ENCODE results near the gene RPS18.

The RPS18 gene

DNA sequence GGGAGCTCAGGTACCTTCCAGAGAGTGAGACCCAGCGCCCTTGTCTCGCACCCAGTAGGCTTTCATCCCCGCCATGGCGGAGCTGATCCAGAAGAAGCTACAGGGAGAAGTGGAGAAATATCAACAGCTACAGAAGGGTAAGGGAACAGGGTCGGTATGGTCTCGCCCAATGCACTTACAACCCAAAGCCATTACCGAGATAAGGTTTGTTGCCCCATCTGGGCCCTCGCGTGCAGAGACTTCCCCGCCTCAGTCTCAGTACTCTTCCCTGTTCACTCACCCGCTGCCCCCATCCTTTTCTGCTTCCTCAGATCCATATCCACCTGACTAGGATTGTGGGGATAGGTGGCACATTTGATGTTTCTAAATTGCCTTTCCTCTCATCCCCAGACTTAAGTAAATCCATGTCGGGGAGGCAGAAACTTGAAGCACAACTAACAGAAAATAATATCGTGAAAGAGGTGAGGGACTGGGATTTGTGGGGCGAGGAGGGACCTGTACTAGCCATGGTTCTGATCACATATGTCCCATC lies 18.0 kb downstream of the RPS18 start:
- no peak for DNase-seq (ENCODE audit: low spot score)

DNA sequence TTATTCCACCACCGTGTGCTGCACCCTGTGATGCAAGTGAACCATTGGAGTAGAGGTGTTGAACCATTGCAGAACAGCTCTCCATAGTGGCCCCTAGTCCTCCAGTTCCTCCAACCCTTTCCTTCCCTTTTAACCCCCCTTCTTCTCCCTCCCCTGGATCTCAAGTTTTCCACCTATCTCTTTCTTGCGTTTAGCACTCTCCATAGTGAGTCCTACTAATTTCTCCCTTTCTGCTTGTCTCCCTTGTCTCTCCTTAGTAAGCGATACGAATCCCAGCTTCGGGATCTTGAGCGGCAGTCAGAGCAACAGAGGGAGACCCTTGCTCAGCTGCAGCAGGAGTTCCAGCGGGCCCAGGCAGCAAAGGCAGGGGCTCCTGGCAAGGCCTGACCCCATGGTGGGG lies 18.6 kb downstream of the RPS18 start:
- DNase-seq (ENCODE audit: low spot score), result no peak

DNA sequence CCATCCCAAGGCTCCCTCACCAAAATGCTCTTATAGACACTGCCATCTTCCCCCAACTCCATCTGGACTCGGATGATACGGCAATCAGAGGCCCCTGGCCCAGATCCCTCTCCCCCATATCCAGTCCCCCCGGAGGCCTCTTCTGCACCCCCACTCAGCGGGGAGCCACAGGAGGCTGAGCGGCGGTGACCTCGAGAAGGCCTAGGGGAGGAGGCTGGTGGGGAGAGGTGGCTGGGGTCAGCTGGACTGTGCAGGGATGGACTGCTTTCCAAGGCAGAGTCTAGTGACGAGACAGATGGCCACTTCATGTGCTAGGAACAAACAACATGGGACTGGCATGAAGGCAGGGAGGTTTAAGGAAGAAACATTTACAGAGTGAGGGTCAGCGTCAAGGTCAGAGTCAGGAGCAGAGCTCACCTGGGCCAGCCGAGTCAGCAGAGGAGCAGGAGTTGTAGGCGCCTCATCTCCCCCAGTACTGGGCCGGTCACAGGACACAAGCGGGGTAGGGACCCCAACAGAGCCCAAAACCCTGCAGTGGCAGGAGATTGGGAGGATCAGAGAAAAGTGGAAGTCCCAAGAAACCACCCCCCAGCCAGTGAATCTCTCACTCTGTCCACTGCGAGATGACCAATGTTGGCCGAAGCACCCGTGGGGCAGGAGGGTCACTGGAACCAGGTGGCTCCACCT lies 21.3 kb downstream of the RPS18 start:
- no peak for DNase-seq (ENCODE audit: low spot score)

DNA sequence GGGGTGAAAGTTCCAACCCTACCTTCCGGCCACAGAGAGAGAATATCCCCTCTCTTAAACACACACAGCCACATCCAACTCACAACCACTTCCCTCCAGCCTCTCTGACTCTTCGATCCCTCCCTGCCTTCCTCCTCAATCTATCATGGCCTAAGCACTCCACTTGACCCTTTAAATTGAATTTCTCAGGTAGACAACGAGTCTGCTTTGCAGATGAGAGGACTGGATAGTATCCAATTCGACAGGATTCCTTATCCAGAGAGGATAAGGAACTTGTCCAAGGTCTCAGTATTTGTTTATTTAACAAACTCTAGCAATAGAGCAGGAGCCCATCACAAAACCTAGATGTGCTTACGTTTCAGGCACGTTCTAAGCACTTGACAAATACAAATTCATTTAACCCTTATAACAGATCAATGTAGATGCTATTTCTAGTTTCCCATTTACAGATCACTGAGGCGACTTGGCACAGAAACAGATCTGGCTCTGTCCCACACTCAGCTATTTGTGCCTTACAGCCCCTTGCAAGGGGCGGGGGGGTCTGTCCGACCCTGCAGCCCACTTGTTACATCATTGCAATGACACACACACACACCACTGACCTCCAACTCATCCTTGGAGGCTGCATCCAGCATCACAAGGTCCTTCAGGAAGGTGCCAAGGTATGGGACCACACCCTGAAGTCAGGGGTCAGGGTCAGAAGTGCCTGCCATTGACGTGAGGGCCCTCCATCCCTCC lies 22.4 kb downstream of the RPS18 start:
- no peak for DNase-seq (ENCODE audit: low spot score)

DNA sequence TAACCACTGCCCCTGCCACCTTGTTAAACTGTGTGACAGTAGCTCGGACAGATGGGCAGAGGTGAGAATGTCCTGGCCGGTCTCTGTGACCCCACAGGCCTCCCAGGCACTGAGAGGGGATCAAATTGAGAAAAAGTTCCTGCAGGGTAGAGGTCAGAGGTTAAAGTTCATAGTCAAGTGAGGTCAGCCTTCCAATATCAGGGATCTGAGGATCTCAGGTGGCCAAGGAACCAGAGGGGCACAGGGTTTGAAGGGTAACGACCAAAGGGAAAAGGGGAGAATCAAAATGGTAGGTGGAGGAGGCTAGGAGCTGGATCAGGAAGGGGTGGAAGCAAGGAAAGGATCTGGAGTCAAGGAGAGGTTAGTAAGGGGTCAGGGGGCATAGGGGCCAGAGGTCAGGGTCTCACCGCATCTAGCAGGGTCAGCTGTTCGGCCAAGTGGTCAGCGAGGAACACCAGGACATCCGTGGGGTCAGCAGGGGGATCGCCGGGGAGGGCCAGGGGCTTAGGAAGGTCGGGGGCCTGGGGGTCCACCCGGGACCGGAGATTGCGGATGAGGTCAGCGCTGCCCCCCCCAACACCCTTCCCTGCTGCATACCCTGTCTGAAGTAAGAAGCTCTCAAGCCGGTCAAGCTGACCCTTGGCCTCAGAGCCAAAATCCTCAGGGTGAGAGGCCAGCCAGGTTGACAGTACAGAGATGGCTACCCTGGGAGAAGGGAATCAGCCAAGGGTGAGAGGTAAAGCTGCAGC lies 23.9 kb downstream of the RPS18 start:
- DNase-seq (ENCODE audit: low spot score), result no peak

DNA sequence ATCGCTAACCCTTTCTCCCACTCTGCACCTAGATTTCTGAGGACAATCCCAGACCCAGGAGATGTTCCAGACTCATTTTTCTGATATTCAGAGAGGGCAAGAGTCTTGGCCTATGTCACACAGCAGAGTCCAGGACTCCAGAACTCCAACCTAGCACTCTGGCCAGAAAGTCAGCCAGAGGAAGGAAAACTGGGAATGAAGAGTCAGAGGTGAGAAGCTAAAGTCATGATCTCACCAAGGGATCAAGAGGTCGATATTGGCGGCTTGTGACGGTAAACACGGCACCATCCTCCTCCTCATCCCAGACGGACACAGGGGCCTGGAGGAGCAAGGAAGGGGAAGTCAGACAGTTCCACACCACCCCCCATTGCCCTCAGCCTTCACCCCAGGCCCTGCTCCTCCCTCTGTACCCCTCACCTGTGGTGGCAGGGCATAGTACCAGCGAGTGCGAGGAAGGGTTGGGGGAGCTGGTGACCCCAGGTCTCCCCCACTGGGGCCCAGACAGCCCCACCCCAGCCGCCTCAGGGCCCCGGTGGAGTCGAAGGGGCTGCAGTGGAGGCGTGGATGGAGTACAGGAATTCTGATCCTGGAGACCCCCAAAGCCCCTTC lies 25.0 kb downstream of the RPS18 start:
- no peak for DNase-seq (ENCODE audit: low spot score)

DNA sequence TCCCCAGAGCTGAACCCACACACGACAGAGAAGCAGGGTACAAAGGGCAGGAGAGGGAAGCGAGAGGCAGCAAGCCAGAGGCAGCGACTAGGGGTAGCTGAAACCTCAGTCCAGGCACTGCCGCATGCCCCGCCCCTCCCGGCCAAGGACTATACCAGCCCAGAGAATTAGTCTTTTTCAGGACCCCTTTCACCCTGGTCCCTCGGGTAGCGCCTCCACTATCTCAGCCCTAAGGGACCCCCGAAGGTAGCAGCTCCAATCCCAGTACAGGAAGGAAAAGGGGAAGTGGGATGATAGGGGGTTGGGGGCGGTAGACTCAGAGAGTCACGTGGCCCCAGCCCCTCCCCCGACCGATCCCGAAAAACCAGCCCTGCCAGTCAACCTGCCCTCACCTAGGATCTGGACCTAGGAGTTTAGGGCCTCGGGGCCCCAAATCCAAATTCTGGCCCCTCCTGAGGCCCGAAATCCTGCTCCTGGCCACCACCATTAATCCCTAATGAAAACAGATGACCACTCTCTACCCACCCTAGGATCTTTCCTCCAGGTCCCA lies 25.6 kb downstream of the RPS18 start:
- DNase-seq (ENCODE audit: low spot score), result no peak

DNA sequence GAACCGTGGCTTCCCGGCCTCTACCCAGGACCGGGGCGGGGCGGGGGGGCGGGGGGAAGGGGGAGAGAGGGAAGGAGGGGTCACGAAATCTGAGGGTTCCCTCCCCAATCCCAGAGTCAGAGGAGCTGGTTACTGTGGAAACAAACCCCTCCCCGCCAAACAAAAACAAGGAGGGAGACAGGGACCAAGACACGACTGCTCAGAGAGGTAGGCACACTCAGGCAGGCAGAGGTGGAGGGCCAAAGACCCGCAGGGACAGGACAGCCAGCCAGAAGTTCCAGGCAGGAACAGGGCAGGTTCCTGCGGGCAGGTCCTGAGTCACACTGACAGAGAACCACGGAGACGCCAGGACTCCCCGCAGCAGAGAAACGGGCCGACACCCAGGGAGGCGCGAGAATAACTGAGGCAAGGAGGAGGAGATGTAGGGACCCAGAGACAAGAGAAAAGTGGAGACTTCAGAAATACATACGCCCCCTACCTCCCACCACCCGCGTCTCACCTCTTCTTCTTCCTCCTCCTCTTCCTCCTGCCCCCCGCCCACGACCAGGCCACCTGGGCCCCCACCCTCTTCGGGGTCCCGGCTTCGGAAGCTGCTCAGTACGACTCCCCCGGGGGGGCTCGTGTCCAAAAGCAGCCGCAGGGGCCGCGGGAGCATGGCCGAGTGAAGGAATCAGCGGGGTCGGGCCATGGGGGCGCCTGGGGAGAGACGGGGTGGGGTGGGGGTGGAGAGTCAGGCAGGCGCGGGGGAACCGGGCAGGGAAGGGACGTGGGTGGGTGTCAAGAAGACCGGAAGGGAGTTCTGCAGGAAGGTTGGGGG lies 26.3 kb downstream of the RPS18 start:
- peak; percentile 71 for DNase-seq (ENCODE audit: low spot score)

DNA sequence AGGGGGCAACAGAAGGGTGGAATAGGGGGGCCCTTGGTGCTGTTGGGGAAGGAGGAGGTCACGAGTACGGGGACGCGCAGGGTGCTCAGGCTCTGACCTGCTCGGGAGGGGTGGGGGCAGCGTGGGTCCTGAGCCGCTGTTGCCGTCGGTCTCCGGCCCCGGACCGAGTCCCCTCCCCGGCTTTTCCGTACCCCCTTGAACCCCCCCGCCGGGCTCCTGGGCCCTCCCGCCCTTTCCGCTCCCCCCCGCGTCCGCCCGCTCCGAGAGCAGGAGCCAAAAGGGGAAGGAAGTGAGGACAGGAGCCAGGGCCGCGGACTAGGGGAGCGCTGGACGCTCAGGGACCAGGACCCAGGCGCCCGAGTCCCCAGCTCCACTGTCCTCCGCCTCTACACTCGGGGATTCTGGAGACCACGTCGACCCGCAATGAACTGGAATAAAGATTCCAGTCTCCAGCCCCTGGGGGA lies 26.9 kb downstream of the RPS18 start, which contains the start of gene RGL2:
Gene RGL2, minus strand, starts transcription at position 170 of the 464 bp plus-strand sequence. CDS start 332 bp downstream, outside the sequence.
- peak; percentile 16 for DNase-seq (ENCODE audit: low spot score)

DNA sequence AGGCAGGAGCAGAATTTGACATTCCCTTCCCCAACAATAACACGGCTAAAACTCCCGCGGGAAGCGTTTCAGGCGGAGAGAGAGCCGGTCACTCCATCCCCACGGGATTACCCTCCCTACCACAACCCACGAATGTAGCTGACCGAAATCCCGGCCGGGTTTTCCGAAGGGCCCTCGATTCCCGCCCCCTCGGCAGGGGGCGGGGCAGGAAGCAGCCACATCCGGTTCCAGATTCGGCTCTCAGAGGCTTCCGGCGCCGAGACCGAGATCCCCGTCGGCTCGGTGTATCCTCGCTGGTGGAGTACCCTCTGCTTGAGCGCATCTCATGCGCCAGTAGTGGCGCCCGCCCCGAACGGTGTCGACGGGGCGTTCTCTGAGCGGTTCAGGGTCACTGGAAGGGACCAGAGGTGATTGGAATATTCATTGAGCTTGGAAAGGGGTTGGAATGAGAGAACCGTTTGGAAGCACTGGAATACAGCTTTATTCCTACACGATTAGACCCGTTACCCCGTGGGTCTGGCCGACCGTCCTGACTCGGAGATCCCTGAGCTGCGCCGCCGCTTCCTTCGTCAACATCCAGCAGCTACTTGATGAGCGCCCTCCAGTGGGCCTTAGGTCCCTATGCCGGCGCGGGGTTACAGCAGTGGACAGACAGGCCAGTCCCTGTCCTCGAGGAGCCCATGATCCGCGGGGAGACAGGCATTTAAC lies 27.5 kb downstream of the RPS18 start:
- peak; percentile 91 for DNase-seq (ENCODE audit: low spot score)

DNA sequence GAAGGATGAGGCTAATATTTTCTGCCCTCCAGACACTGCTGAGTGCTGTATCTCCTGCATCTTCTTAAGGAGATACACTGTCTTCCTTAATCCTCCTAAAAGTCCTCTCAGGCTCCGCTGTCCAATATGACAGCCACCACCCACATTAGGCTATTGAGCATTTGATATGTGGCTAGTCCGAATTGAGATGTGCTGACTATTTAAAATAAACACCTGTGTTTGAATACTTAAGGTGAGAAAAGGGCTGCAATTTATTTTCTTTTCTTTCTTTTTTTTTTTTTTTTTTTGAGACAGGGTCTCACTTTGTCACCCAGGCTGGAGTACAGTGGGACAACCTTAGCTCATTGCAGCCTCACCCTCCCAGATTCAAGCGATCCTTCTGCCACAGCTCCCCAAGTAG lies 30.0 kb downstream of the RPS18 start:
- no peak for DNase-seq (ENCODE audit: low spot score)

DNA sequence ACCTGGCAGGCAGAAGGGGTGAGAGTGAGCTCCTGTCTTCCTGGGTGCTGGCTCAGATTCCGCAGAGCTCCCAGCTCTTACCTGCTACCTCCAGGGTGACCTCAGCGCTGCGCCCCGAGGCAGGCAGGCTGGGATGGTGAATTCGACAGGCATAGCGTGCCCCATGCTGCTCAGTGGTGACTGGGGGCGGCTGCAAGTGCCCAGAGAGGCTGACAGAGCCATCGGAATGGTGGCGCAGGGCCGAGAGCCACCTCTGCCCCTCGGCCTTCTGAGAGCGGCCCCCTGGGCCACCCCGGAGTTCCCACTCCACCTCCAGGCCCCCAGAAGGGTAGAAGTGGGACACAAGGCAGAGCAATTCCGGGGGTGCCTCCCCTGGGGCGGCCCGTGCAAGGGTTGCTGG lies 32.3 kb downstream of the RPS18 start:
- DNase-seq (ENCODE audit: low spot score), result no peak

DNA sequence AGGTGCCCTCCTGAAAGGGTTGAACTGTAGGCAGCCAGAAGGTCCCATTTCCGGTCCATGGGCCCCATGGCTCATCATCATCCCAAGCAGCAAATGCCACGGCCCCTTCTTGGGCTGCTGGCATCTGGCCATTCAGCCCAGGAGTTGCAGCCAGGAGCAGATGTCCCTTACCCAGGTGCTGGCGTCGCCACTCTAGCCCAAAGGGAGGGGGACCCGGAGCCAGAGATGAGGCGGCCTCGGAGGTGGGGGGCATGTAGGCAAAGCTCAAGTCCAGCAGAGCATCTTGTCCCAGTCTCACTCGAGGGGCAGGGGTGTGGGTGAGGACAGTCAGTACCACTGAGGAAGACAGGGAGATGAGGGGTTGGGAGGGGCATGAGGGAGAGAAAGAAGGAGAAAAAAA lies 33.2 kb downstream of the RPS18 start:
- DNase-seq (ENCODE audit: low spot score), result no peak

DNA sequence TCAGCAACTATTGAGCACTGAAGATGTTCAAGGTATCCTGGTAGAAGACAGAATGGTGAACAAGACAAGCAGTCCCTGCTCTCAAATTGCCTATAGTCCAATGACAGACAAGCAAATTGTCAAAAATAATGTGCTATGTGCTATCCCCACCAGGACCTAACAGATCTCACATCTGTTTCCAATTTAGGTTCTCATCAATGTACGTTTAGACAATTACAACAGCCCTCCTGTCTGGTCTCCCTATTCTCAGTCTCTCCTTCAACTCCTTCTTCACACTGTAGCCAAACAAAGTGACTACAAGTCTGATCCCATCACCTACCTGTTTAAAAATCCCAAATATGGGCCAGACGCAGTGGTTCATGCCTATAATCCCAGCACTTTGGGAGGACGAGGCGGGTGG lies 34.5 kb downstream of the RPS18 start:
- no peak for DNase-seq (ENCODE audit: low spot score)

DNA sequence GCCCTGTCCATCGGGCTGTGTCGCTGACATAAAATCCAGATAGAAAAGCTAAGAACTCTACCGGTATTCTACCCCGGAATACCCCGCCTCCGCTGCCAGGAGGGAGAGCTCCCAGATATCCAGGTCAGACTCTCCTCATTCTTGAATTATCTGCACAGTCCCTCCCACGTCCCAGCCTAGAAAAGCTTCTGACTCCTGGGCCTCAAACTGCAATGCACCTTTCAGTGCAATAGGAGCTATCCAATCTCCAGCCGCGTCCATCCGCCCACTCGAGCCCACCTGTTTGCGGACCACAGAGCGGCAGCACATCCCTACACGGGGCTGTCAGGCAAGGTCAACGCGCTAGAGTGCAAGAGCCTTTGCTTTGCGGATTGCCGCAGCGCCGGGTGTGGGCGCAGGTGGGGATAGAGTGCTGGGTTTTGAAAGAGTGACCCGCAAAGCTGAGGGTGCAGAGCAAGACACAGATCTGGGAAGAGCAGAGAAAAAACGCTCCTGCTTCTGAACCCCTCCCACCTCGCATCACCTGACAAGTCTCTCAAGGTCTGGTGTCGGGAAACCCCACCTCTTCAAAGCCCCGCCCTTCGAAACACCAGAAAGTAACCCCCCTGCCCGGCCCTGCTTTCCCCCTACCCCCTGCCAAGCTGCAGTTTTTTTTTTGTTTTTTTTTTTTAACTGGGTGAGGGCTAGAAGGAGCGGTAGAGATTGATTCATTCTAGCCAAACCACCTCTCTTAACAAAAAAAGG lies 40.7 kb downstream of the RPS18 start:
- DNase-seq (ENCODE audit: low spot score), result peak; percentile 78

DNA sequence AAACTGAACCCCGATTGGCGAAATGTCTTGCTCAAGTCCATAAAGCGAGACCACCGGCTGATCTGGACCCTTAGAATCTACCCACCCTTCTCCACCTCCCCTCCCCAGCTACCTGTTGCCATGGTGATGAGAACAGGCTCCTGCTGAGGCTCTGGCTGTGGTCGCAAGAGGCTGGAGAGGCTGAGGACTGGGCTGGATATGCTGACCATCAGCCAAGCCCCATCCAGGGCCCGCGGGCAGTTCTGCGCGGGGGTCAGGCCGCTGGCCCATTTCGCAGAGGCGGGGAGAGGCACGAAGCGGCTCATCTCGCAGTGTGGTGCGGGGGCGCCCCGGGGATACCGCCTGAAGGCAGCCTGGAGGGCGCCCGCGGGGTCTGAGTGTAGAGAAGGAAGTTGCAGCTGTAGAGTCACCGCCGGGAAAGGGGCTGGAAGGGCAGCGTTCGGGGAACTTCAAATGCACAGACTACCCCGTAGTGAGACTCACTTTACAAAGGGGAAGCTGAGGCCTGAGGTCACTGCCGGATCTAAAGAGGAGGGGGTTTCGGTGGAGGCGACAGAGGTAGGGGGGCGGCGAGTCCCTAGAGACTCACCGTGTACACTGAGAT lies 41.3 kb downstream of the RPS18 start:
- no peak for DNase-seq (ENCODE audit: low spot score)

DNA sequence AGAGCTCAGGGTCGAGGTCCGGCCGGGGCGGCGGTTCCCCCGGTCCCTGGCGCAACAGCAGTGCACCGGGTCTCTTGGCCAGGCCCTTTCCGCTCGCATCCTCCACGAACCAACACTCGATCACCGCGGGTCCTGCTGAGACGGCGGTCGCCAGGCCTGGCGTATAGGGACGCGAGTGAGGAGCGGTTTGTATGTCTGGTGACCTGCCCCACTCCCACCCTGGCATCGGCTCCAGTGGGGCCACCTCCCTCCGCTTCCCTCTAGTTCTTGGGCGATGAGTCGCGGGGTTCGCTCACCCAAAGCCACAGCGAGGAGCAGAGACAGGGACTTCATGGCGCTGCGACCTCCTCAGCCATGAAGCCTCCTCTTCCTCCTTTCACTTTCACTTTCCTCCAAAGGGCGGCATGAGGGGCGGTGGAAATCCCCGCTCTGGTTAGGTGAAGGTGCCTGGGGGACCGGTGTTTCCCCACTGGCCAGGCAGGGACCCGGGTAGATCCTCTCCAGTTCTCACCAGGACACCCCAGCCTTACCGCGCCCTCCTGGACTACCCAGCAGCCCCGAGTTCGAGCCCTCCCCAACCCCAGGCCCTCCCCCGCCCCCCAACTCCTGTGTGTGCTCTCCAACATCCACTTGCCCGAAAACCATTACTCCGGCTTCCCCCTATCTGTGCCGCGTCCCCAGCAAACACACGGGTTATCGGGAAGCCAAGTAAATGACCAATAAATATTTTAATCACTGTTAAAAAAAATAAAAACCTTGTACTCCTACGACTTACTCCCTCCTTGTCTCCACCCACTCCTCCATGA lies 42.0 kb downstream of the RPS18 start, which contains the start of gene TAPBP:
Gene TAPBP, minus strand, starts transcription at position 370 of the 806 bp plus-strand sequence. Its CDS starts 37 bp downstream, at position 333.
- DNase-seq (ENCODE audit: low spot score), result peak; percentile 62

DNA sequence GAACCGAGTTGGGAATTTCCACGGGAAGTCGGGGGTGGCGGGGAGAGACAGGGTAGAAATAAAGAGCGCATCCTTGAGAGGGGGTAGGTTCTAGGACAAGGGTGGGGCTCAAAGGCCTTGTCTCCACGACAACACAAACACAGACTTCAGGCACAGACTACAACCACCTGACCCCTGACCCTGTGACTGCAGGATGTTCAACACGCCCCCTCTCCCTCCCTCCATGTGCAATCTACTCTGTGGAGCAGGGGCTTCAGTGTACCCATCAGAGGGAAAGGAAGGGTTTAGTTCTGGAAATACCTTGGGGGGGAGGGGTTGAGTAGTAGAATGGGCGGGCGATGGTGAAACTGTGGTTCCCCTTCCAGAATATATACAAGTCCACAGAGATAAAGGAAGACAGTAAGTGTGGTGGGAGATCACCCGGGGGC lies 42.7 kb downstream of the RPS18 start:
- DNase-seq (ENCODE audit: low spot score), result peak; percentile 58

Data from SW480 (cell line).